Measurements from ENCODE around the gene CEP44. TPM values are rescaled to one million over a fixed set of nuclear protein-coding genes. Genes with fewer than 3 reads are reported as not detected.

The CEP44 gene
- total and polyA plus RNA-seq, 2 experiments from 2014 or later = 6.1 to 8.1 TPM

DNA sequence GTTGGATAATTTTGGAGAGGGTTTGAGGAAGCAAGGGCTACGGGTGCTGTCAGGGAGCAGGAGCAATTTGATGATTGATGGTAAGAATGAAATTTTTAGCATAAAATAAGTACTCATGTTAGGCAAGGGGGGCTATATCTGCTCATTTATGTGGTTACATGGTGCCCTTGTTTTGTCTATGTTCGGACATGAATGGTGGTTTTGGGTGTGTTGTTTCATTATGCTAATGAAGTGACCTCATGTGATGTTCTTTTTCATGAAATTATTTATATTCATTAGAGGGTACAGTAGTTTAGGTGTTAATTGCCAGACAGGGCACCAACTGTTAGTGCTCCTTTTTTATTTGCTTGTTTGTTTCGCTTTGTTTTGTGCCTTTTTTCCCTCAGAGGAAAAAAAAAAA lies 29.3 kb downstream of the CEP44 start:
- WGBS, 2 experiments (ENCODE audit: low coverage in 1 of 2, low lambda C conversion rate in 2 of 2, missing lambda C conversion rate in 2 of 2) = 97 to 100% methylated on average over 3 of the region's 3 CpGs
- TF ChIP-seq EZH2 (IDR thresholded peaks at IDR 0.05; ENCODE audit: insufficient read depth, poor library complexity, severe bottlenecking) = no peak
- H3K9me3 ChIP-seq (ENCODE audit: low read depth) = no peaks in the 10 kb centered on the region
- in situ Hi-C loops (cut with MboI) = loop anchor here (25.0 kb wide), 1 partner anchor 801 kb away; no protein-coding TSS in a partner anchor
- H3K4me3 ChIP-seq = no peak overlapping the region
- no peaks in the 10 kb centered on the region for H3K27me3 ChIP-seq (replicated peaks; ENCODE audit: insufficient read depth)
- no peak overlapping the region for H2AFZ ChIP-seq
- H3K79me2 ChIP-seq (ENCODE audit: insufficient read depth) = no peaks in the 10 kb centered on the region
- H3F3A ChIP-seq (ENCODE audit: insufficient read depth) = peaks cover 17% of the 10 kb centered on the region; the same call in 1 of the 2 replicates
- H3K27ac ChIP-seq = no peak overlapping the region
- no peak overlapping the region for H3K4me2 ChIP-seq (ENCODE audit: unreplicated experiment)
- no peak for DNase-seq
- no peak overlapping the region for H3K9ac ChIP-seq
- H4K20me1 ChIP-seq (ENCODE audit: insufficient read depth) = no peaks in the 10 kb centered on the region
- peaks cover 26% of the 10 kb centered on the region for H3K4me1 ChIP-seq (ENCODE audit: insufficient read depth)
- no peaks in the 10 kb centered on the region for H3K36me3 ChIP-seq (ENCODE audit: low read depth)
- no peaks in the 10 kb centered on the region for H3K9me2 ChIP-seq (ENCODE audit: insufficient read depth)

DNA sequence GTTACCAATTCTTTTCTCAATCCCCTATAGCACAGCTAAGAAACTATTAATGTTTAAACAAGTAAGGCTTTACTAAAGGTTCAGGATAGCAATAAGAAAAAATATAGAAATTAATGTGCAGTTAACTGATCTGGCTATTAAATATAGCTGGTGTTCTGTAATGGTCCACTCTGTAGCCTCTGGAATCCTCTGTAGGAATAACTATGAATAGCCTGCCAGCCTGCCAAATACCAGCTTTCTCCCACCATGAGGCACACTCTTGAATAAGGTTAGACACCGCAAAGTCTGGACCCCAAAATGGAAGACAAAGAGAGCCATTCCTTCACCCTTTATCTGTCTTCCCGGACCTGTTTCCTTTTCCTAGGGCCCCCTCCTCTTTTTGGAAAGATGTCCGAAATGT lies 30.6 kb downstream of the CEP44 start:
- DNase-seq = no peak
- 94 to 98% methylated on average over 3 of the region's 3 CpGs for WGBS, 2 experiments (ENCODE audit: low coverage in 1 of 2, low lambda C conversion rate in 2 of 2, missing lambda C conversion rate in 2 of 2)
- no peaks in the 10 kb centered on the region for H3K36me3 ChIP-seq (ENCODE audit: low read depth)
- peaks cover 31% of the 10 kb centered on the region for H3K4me1 ChIP-seq (ENCODE audit: insufficient read depth)
- TF ChIP-seq EZH2 (IDR thresholded peaks at IDR 0.05; ENCODE audit: insufficient read depth, poor library complexity, severe bottlenecking) (no peak), EZH2phosphoT487 (IDR thresholded peaks at IDR 0.05; ENCODE audit: insufficient read depth, low read depth) (no peak)
- no peaks in the 10 kb centered on the region for H4K20me1 ChIP-seq (ENCODE audit: insufficient read depth)
- H3F3A ChIP-seq (ENCODE audit: insufficient read depth) = peaks cover 17% of the 10 kb centered on the region; the same call in 1 of the 2 replicates
- H3K27me3 ChIP-seq (replicated peaks; ENCODE audit: insufficient read depth) = no peaks in the 10 kb centered on the region
- H3K9ac ChIP-seq = no peak overlapping the region
- peak overlapping the region; percentile 5; the same call in 1 of the 2 replicates for H3K27ac ChIP-seq
- in situ Hi-C loops (cut with MboI) = loop anchor here (25.0 kb wide), 1 partner anchor 802 kb away; no protein-coding TSS in a partner anchor
- no peak overlapping the region for H3K4me2 ChIP-seq (ENCODE audit: unreplicated experiment)
- no peaks in the 10 kb centered on the region for H3K79me2 ChIP-seq (ENCODE audit: insufficient read depth)
- no peaks in the 10 kb centered on the region for H3K9me3 ChIP-seq (ENCODE audit: low read depth)
- H2AFZ ChIP-seq = no peak overlapping the region
- no peaks in the 10 kb centered on the region for H3K9me2 ChIP-seq (ENCODE audit: insufficient read depth)
- no peak overlapping the region for H3K4me3 ChIP-seq

DNA sequence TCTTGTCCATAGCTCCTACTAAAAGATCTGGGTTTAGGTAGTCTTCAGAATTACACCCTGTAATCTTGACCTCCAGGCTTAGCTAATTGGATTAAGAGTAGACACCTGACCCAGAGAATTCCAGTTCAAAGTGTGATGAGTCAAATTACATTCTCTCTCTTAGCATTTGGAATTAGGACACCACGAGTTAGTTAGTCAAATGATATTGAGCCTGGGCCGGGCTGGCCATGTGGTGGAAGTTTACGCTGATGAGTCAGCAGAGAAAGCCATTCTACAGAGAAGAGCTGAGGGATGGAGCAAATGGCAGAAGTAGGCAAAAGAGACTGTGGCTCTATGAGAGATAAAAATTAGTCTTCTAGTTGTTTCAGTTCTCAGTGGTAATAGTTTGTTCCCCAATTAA lies 31.1 kb downstream of the CEP44 start:
- Histone ChIP-seq H3K4me3 (no peak overlapping the region), H3K4me2 (ENCODE audit: unreplicated experiment) (no peak overlapping the region), H3F3A (ENCODE audit: insufficient read depth) (peaks cover 17% of the 10 kb centered on the region; the same call in 1 of the 2 replicates), H3K9ac (no peak overlapping the region), H3K9me2 (ENCODE audit: insufficient read depth) (no peaks in the 10 kb centered on the region), H2AFZ (no peak overlapping the region), H4K20me1 (ENCODE audit: insufficient read depth) (no peaks in the 10 kb centered on the region), H3K9me3 (ENCODE audit: low read depth) (no peaks in the 10 kb centered on the region), H3K27ac (peak overlapping the region; percentile 5; the same call in 1 of the 2 replicates), H3K4me1 (ENCODE audit: insufficient read depth) (peaks cover 31% of the 10 kb centered on the region), H3K79me2 (ENCODE audit: insufficient read depth) (no peaks in the 10 kb centered on the region), H3K27me3 (replicated peaks; ENCODE audit: insufficient read depth) (no peaks in the 10 kb centered on the region), H3K36me3 (ENCODE audit: low read depth) (no peaks in the 10 kb centered on the region)
- 41% methylated on average over 3 of the region's 3 CpGs for WGBS, 2 experiments (ENCODE audit: low coverage in 1 of 2, low lambda C conversion rate in 2 of 2, missing lambda C conversion rate in 2 of 2)
- in situ Hi-C loops (cut with MboI) = loop anchor here (25.0 kb wide), 1 partner anchor 802 kb away; no protein-coding TSS in a partner anchor
- peak; percentile 74 for DNase-seq
- no peak for TF ChIP-seq EZH2phosphoT487 (IDR thresholded peaks at IDR 0.05; ENCODE audit: insufficient read depth, low read depth)

DNA sequence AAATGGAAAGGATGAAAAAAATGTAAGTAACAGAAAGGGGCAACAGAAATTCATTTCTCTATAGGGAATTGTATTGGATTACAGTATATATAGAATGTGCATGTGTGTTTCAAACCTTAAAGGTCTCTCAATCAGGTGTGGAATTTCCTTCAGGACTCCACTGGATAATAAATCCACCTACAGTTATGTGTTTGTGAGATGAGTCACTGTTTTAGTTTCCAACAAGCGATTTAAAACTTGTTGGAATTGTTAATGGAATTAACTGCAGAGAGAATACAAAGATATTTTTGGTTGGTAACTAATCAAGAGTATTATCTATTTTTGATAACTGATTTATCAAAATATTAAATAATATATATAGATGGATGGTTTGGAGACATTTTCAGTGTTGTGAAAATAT lies 32.8 kb downstream of the CEP44 start:
- no peaks in the 10 kb centered on the region for H3K9me2 ChIP-seq (ENCODE audit: insufficient read depth)
- in situ Hi-C loops (cut with MboI) = loop anchor here (25.0 kb wide), 1 partner anchor 804 kb away; no protein-coding TSS in a partner anchor
- TF ChIP-seq EZH2 (IDR thresholded peaks at IDR 0.05; ENCODE audit: insufficient read depth, poor library complexity, severe bottlenecking) (no peak), EZH2phosphoT487 (IDR thresholded peaks at IDR 0.05; ENCODE audit: insufficient read depth, low read depth) (no peak)
- 38 to 41% methylated on average over 1 of the region's 1 CpG for WGBS, 2 experiments (ENCODE audit: low coverage in 1 of 2, low lambda C conversion rate in 2 of 2, missing lambda C conversion rate in 2 of 2)
- H3K4me3 ChIP-seq = no peak overlapping the region
- no peaks in the 10 kb centered on the region for H3K27me3 ChIP-seq (replicated peaks; ENCODE audit: insufficient read depth)
- H3K27ac ChIP-seq = no peak overlapping the region
- no peak overlapping the region for H2AFZ ChIP-seq
- H3K36me3 ChIP-seq (ENCODE audit: low read depth) = no peaks in the 10 kb centered on the region
- peak overlapping the region; percentile 9 for H3K4me2 ChIP-seq (ENCODE audit: unreplicated experiment)
- DNase-seq = peak; percentile 29
- H3K79me2 ChIP-seq (ENCODE audit: insufficient read depth) = no peaks in the 10 kb centered on the region
- H3K9me3 ChIP-seq (ENCODE audit: low read depth) = no peaks in the 10 kb centered on the region
- H3F3A ChIP-seq (ENCODE audit: insufficient read depth) = peaks cover 17% of the 10 kb centered on the region; the same call in 1 of the 2 replicates
- H3K4me1 ChIP-seq (ENCODE audit: insufficient read depth) = peaks cover 31% of the 10 kb centered on the region
- no peak overlapping the region for H3K9ac ChIP-seq
- H4K20me1 ChIP-seq (ENCODE audit: insufficient read depth) = no peaks in the 10 kb centered on the region

Data from GM23248 (cell line).